ENCODE data around the gene KRT33B. TPM values are rescaled to one million over a fixed set of nuclear protein-coding genes. Genes with fewer than 3 reads are reported as not detected.
A peak's percentile ranks its signal among the peaks of the same experiment; 100 is the strongest.

Gene KRT33B
- total RNA-seq, 1 experiment from 2014 or later = not detected

DNA sequence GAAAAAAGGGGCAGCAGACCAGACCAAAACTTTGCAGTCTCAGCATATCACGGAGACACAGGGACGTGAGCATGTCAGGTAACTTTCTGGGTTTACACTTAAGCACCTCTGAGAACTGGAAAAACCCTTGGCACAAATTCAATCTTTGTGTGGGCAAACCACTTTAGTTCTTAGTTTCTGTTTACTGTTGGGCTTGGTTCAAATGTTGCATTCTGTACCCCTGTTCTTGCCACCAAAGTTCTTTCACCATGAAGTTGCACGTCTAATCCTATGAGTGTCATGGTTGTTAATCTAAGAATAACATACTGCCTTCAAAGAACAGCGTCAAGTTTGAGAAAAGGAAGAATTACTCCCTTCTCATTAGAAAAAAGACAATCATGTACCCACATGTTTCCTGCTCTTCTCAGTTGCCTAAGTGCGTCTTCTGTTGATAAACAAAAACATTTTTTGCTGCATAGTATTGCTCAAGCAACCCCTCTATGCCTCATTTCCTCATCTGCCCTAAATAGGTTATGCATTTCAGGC is 30.6 kb downstream of the KRT33B start:
- H3K9me3 Mint-ChIP-seq (ENCODE audit: unreplicated experiment) = no peaks in the 10 kb centered on the region
- ChIA-PET POLR2A (interaction anchor here (0.6 to 0.9 kb wide), 4 partner anchors 9 to 180 kb away, joined by 3 to 4 read pairs (median 4); partner anchors contain the start of gene KRT15), CTCF (interaction anchor here (0.6 to 1.0 kb wide), 3 partner anchors 15 to 210 kb away, joined by 3 to 4 read pairs (median 3); no protein-coding TSS in a partner anchor)
- intact Hi-C loops (cut with micrococcal nuclease) = no loop called here
- DNase-seq (ENCODE audit: unreplicated experiment) = peak; percentile 55
- H3K27me3 Mint-ChIP-seq (ENCODE audit: insufficient read depth, unreplicated experiment) = peaks cover 11% of the 10 kb centered on the region
- H3K27ac Mint-ChIP-seq (ENCODE audit: low read depth, unreplicated experiment) = peak overlapping the region; percentile 77
- H3K4me3 Mint-ChIP-seq (ENCODE audit: unreplicated experiment) = no peak overlapping the region
- TF ChIP-seq, protein P1, sequence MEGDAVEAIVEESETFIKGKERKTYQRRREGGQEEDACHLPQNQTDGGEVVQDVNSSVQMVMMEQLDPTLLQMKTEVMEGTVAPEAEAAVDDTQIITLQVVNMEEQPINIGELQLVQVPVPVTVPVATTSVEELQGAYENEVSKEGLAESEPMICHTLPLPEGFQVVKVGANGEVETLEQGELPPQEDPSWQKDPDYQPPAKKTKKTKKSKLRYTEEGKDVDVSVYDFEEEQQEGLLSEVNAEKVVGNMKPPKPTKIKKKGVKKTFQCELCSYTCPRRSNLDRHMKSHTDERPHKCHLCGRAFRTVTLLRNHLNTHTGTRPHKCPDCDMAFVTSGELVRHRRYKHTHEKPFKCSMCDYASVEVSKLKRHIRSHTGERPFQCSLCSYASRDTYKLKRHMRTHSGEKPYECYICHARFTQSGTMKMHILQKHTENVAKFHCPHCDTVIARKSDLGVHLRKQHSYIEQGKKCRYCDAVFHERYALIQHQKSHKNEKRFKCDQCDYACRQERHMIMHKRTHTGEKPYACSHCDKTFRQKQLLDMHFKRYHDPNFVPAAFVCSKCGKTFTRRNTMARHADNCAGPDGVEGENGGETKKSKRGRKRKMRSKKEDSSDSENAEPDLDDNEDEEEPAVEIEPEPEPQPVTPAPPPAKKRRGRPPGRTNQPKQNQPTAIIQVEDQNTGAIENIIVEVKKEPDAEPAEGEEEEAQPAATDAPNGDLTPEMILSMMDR (IDR thresholded peaks at IDR 0.05; ENCODE audit: unreplicated experiment) = no peak
- peaks cover 11% of the 10 kb centered on the region for H3K4me1 Mint-ChIP-seq (ENCODE audit: insufficient read depth, unreplicated experiment)
- no peaks in the 10 kb centered on the region for H3K36me3 Mint-ChIP-seq (ENCODE audit: insufficient read depth, unreplicated experiment)
- no TSS peak for BruUV-seq (replicated peaks)

DNA sequence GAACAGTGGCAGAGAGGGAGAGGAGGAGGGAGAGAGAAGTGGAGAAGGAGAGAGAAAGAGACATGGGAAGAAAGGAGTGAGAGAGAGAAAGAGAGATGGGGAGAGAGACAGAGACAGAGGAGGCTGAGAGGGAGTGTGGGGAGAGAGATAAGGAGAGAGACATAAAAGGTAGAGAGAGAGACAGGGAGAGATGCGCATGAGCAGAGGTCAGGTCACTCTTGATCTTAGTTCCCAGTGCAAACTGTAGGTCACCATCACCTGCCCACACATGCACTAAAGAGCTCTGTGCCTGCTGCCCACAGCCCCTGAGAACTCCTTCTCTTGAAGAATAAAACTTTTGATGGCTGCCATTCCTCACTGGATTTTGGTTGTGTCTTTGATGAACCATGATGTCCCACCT is 33.9 kb downstream of the KRT33B start:
- CTCF ChIA-PET = interaction anchor here (1.0 kb wide), 1 partner anchor 13 kb away, joined by 4 read pairs; no protein-coding TSS in a partner anchor
- peaks cover 11% of the 10 kb centered on the region for H3K4me1 Mint-ChIP-seq (ENCODE audit: insufficient read depth, unreplicated experiment)

DNA sequence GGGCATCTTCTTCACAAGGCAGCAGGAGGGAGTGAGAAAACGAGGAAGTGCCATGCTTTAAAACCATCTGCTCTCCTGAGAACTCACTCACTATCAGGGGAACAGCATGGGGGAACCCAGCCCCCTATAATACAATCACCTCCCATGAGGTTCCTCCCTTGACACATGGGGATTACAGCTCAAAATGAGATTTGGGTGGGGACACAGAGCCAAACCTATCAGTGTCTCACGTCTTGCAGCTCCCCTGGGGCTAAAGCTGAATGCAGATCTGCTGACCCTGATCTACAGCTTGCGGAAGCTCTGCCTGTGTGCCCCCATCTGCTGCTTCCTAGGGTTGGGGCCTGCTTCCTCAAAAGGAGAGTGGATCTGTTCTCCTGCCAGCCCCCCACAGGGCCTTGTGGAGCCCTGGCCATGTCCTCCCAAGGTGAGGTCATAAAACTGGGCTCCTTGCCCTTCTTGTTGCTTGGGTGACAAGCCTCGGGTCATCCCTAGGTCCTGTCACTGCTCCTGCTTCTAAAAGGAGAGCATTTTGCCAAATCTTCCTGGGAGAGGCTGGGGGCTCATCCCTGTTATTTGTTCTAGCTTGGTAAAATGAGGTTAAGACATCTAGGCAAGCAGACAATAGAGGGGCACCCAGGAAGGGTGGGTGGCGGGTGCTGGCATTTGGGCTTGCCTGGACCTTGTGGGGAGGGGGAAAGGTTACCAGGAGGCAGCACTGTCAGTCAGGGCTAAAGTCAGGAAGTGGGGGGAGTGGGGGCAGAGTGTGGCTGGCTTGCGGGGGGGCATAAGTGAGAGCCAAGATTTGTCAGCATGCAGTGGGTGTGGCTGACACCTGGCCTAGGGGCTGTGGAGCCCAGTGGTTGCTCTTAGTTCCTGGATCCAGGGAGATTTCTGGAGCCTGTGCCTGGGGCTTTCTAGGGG is 35.0 kb downstream of the KRT33B start:
- Mint-ChIP-seq H3K36me3 (ENCODE audit: insufficient read depth, unreplicated experiment) (no peaks in the 10 kb centered on the region), H3K9me3 (ENCODE audit: unreplicated experiment) (no peaks in the 10 kb centered on the region), H3K27me3 (ENCODE audit: insufficient read depth, unreplicated experiment) (peaks cover 11% of the 10 kb centered on the region), H3K4me1 (ENCODE audit: insufficient read depth, unreplicated experiment) (peaks cover 10% of the 10 kb centered on the region), H3K4me3 (ENCODE audit: unreplicated experiment) (no peak overlapping the region), H3K27ac (ENCODE audit: low read depth, unreplicated experiment) (no peak overlapping the region)
- BruUV-seq (replicated peaks) = no TSS peak
- TF ChIP-seq, protein P1 (IDR thresholded peaks at IDR 0.05; ENCODE audit: unreplicated experiment) = no peak
- DNase-seq (ENCODE audit: unreplicated experiment) = no peak
- intact Hi-C loops (cut with micrococcal nuclease) = no loop called here
- ChIA-PET POLR2A (no interaction called here), CTCF (interaction anchor here (0.9 kb wide), 1 partner anchor 14 kb away, joined by 3 read pairs; no protein-coding TSS in a partner anchor)

More for the DNA sequence above, 33.9 kb downstream of the KRT33B start:
- no peak for DNase-seq (ENCODE audit: unreplicated experiment)
- Mint-ChIP-seq H3K27ac (ENCODE audit: low read depth, unreplicated experiment) (no peak overlapping the region), H3K9me3 (ENCODE audit: unreplicated experiment) (no peaks in the 10 kb centered on the region), H3K36me3 (ENCODE audit: insufficient read depth, unreplicated experiment) (no peaks in the 10 kb centered on the region), H3K4me3 (ENCODE audit: unreplicated experiment) (no peak overlapping the region), H3K27me3 (ENCODE audit: insufficient read depth, unreplicated experiment) (peaks cover 11% of the 10 kb centered on the region)
- intact Hi-C loops (cut with micrococcal nuclease) = no loop called here
- POLR2A ChIA-PET = no interaction called here
- no TSS peak for BruUV-seq (replicated peaks)
- TF ChIP-seq, protein P1 (IDR thresholded peaks at IDR 0.05; ENCODE audit: unreplicated experiment) = no peak

DNA sequence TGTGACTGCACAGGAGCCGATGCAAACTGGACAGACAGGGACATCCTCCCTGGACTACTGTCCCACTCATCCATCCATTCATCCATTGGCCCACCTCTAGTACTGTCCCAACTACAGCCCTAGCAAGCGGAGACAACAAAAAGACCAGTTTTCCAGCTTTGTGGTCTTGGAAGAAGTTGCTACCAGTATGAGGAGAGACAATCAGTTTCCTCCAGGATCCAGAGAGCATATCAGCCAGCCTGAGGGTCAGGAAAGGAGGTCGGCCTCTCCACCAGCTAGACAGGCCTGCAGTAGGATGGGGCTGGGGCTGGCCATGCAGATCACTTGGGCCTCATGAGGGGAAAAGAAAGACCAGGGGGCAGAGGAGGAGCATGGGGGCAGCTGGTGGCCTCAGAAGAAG is 35.8 kb downstream of the KRT33B start:
- intact Hi-C loops (cut with micrococcal nuclease) = no loop called here
- no peak for DNase-seq (ENCODE audit: unreplicated experiment)
- BruUV-seq (replicated peaks) = no TSS peak
- CTCF ChIA-PET = interaction anchor here (0.6 to 0.9 kb wide), 3 partner anchors 15 to 487 kb away, joined by 3 to 4 read pairs (median 4); no protein-coding TSS in a partner anchor
- Mint-ChIP-seq H3K4me1 (ENCODE audit: insufficient read depth, unreplicated experiment) (peaks cover 2% of the 10 kb centered on the region), H3K27ac (ENCODE audit: low read depth, unreplicated experiment) (no peak overlapping the region), H3K9me3 (ENCODE audit: unreplicated experiment) (no peaks in the 10 kb centered on the region), H3K27me3 (ENCODE audit: insufficient read depth, unreplicated experiment) (peaks cover 11% of the 10 kb centered on the region), H3K36me3 (ENCODE audit: insufficient read depth, unreplicated experiment) (no peaks in the 10 kb centered on the region), H3K4me3 (ENCODE audit: unreplicated experiment) (no peak overlapping the region)
- POLR2A ChIA-PET = no interaction called here
- TF ChIP-seq, protein P1 (IDR thresholded peaks at IDR 0.05; ENCODE audit: unreplicated experiment) = no peak

Measured in MCF 10A (cell line).